HCT116 (cell line): ENCODE results near the gene GARIN3.

ENCODE experiments used
- POLR2AphosphoS5 ChIP-seq: IDR thresholded peaks from 2 replicates; pipeline ENCODE4 v1.6.1; 2011; ENCODE audit warnings: mild to moderate bottlenecking, low read depth, low read length, moderate library complexity
- RAD21 ChIP-seq: IDR thresholded peaks from 2 replicates; pipeline ENCODE4 v1.6.1; 2012; ENCODE audit warnings: low read depth, mild to moderate bottlenecking
- SP1 ChIP-seq: IDR thresholded peaks from 2 replicates; pipeline ENCODE4 v1.6.1; 2012; ENCODE audit warnings: low read depth
- TF ChIP-seq, protein P1 (sequence below), 3 experiments: fragments of 200-600 bp in 1 of 3; sonication (generic) in 1 of 3; IDR thresholded peaks in 2 of 3; conservative IDR thresholded peaks in 1 of 3; 2 replicates each; pipeline ENCODE4 v1.5.1; 2012 to 2017; ENCODE audit warnings: low read depth in 2 of 3, low read length in 2 of 3, antibody characterized with exemption in 1 of 3, borderline replicate concordance in 1 of 3, control low read depth in 1 of 3, mild to moderate bottlenecking in 1 of 3, mixed read lengths in 1 of 3, mixed run types in 1 of 3, moderate library complexity in 1 of 3; ENCODE audit not compliant: insufficient read depth in 1 of 3

DNA sequence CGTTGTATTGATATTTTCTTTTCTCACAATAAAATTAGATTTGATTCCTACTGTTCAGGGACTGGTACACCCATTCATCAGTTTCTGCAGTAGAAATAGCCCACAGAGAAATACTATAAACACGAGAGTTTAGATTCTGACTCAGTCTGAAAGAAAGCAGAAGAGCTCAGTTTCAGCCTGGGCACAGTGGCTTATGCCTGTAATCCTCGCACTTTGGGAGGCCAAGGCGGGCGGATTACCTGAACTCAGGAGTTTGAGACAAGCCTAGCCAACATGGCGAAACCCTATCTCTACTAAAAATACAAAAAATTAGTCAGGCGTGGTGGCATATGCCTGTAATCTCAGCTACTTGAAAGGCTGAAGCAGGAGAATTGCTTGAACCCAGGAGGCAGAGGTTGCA, 23.2 kb upstream of the GARIN3 start:
- TF ChIP-seq, protein P1, sequence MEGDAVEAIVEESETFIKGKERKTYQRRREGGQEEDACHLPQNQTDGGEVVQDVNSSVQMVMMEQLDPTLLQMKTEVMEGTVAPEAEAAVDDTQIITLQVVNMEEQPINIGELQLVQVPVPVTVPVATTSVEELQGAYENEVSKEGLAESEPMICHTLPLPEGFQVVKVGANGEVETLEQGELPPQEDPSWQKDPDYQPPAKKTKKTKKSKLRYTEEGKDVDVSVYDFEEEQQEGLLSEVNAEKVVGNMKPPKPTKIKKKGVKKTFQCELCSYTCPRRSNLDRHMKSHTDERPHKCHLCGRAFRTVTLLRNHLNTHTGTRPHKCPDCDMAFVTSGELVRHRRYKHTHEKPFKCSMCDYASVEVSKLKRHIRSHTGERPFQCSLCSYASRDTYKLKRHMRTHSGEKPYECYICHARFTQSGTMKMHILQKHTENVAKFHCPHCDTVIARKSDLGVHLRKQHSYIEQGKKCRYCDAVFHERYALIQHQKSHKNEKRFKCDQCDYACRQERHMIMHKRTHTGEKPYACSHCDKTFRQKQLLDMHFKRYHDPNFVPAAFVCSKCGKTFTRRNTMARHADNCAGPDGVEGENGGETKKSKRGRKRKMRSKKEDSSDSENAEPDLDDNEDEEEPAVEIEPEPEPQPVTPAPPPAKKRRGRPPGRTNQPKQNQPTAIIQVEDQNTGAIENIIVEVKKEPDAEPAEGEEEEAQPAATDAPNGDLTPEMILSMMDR (IDR thresholded peaks at IDR 0.05 in 2 of 3, conservative IDR thresholded peaks at IDR 0.05 in 1 of 3; ENCODE audit: borderline replicate concordance in 1 of 3, insufficient read depth in 1 of 3, low read depth in 2 of 3, low read length in 2 of 3): no peak
- TF ChIP-seq SP1 (no peak), POLR2AphosphoS5 (no peak), RAD21 (no peak)
